Measurements from ENCODE around the gene HSPB9.

DNA sequence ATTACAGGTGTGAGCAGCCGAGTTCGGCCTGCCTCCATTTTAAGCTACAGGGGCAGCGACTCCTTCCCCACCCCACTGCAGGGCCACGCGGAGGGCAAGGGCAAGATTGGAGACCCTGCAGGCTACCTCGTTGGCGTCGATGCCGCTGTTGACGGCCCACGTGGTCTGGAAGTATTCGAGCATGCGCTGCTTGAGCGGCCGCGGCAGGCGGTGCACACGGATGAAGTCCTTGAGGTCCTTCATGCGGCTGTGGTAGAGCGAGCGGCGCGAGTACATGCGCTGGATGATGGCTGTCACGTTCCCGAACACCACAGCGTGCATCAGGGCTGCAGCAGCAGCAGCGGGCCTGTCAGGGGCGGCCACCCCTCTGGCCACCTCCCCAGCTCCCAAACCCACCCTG is 46.7 kb downstream of the HSPB9 start:
- TF ChIP-seq, protein P1, sequence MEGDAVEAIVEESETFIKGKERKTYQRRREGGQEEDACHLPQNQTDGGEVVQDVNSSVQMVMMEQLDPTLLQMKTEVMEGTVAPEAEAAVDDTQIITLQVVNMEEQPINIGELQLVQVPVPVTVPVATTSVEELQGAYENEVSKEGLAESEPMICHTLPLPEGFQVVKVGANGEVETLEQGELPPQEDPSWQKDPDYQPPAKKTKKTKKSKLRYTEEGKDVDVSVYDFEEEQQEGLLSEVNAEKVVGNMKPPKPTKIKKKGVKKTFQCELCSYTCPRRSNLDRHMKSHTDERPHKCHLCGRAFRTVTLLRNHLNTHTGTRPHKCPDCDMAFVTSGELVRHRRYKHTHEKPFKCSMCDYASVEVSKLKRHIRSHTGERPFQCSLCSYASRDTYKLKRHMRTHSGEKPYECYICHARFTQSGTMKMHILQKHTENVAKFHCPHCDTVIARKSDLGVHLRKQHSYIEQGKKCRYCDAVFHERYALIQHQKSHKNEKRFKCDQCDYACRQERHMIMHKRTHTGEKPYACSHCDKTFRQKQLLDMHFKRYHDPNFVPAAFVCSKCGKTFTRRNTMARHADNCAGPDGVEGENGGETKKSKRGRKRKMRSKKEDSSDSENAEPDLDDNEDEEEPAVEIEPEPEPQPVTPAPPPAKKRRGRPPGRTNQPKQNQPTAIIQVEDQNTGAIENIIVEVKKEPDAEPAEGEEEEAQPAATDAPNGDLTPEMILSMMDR (IDR thresholded peaks at IDR 0.05), result no peak
- TF ChIP-seq POLR2A (IDR thresholded peaks at IDR 0.05) (no peak), EP300 (IDR thresholded peaks at IDR 0.05) (no peak)
